CD14-positive monocyte (primary cell): Measurements from ENCODE around the gene PIP5K1C. TPM values are rescaled to one million over a fixed set of nuclear protein-coding genes. Genes with fewer than 3 reads are reported as not detected.

Experiments used
- DNase-seq, 3 donors: peaks; one replicate each; pipeline ENCODE4 v3.0.0-alpha.2; 2011 to 2022
- H2AFZ ChIP-seq: 2 replicates; pipeline ENCODE4 v1.6.0; 2012; ENCODE audit warnings: mild to moderate bottlenecking, low read depth, low read length, inconsistent platforms; ENCODE audit not compliant: insufficient read depth, poor library complexity, severe bottlenecking
- H3K27ac ChIP-seq, 2 donors: 1 replicate in 1 of 2; 2 replicates in 1 of 2; pipeline ENCODE4 v1.5.1; 2012 to 2013; ENCODE audit warnings: low read length in 2 of 2, control low read depth in 1 of 2, inconsistent platforms in 1 of 2, low read depth in 1 of 2, mild to moderate bottlenecking in 1 of 2
- H3K27me3 ChIP-seq, 2 donors: one replicate each; pipeline versions ENCODE4 v1.6.0 to v1.6.1; 2011 to 2013; ENCODE audit warnings: low read length in 2 of 2; ENCODE audit not compliant: control insufficient read depth in 2 of 2, insufficient read depth in 2 of 2
- H3K36me3 ChIP-seq, 2 donors: replicated peaks in 1 of 2; 1 replicate in 1 of 2; 2 replicates in 1 of 2; pipeline versions ENCODE4 v1.5.1 to v1.6.1; 2012 to 2013; ENCODE audit warnings: low read length in 2 of 2, control low read depth in 1 of 2, inconsistent platforms in 1 of 2, mild to moderate bottlenecking in 1 of 2; ENCODE audit not compliant: insufficient read depth in 2 of 2, control insufficient read depth in 1 of 2
- H3K4me1 ChIP-seq, 2 donors: 1 replicate in 1 of 2; 2 replicates in 1 of 2; pipeline versions ENCODE4 v1.5.1 to v1.6.1; 2012 to 2013; ENCODE audit warnings: low read length in 2 of 2, control low read depth in 1 of 2, inconsistent platforms in 1 of 2, mild to moderate bottlenecking in 1 of 2, moderate library complexity in 1 of 2; ENCODE audit not compliant: insufficient read depth in 2 of 2, control insufficient read depth in 1 of 2
- H3K4me2 ChIP-seq: replicated peaks from 2 replicates; pipeline ENCODE3; 2012; ENCODE audit warnings: low read length, moderate library complexity, mild to moderate bottlenecking; ENCODE audit not compliant: poor library complexity, severe bottlenecking; ENCODE audit errors: extremely low read depth
- H3K4me3 ChIP-seq, 3 experiments: fragments of 200-600 bp in 1 of 3; sonication (generic) in 1 of 3; replicated peaks in 1 of 3; 1 replicate in 2 of 3; 2 replicates in 1 of 3; pipeline ENCODE4 v1.5.1; 2011 to 2013; ENCODE audit warnings: low read length in 3 of 3, mild to moderate bottlenecking in 3 of 3, control low read depth in 2 of 3, low read depth in 2 of 3, inconsistent platforms in 1 of 3, moderate library complexity in 1 of 3
- H3K79me2 ChIP-seq: 2 replicates; pipeline ENCODE4 v1.6.0; 2012; ENCODE audit warnings: mild to moderate bottlenecking, control low read depth, inconsistent platforms, low read length, moderate library complexity; ENCODE audit not compliant: insufficient read depth
- H3K9ac ChIP-seq: 2 replicates; pipeline ENCODE4 v1.6.0; 2017; ENCODE audit warnings: low read length, mild to moderate bottlenecking; ENCODE audit not compliant: insufficient read depth, poor library complexity, severe bottlenecking
- H3K9me3 ChIP-seq, 2 donors: replicated peaks in 1 of 2; 1 replicate in 1 of 2; 2 replicates in 1 of 2; pipeline versions ENCODE4 v1.5.1 to v1.6.1; 2012 to 2013; ENCODE audit warnings: low read length in 2 of 2, control low read depth in 1 of 2; ENCODE audit not compliant: control insufficient read depth in 1 of 2, insufficient read depth in 1 of 2
- H4K20me1 ChIP-seq: 2 replicates; pipeline ENCODE4 v1.6.0; 2012; ENCODE audit warnings: mild to moderate bottlenecking, low read length, control low read depth, moderate library complexity; ENCODE audit not compliant: insufficient read depth
- H3K27ac Mint-ChIP-seq, 7 donors: one replicate each; pipeline ENCODE4 v1.8.0; 2020; ENCODE audit warnings: mild to moderate bottlenecking in 7 of 7, mixed read lengths in 7 of 7, moderate library complexity in 6 of 7, inconsistent platforms in 2 of 7
- H3K27me3 Mint-ChIP-seq, 3 donors: one replicate each; pipeline ENCODE4 v1.8.0; 2021 to 2022; ENCODE audit warnings: low read depth in 3 of 3, mild to moderate bottlenecking in 3 of 3, mixed read lengths in 3 of 3, moderate library complexity in 3 of 3, inconsistent platforms in 1 of 3
- H3K36me3 Mint-ChIP-seq, 2 donors: one replicate each; pipeline ENCODE4 v1.8.0; 2020; ENCODE audit warnings: mixed read lengths in 2 of 2, inconsistent platforms in 1 of 2, mild to moderate bottlenecking in 1 of 2
- H3K4me1 Mint-ChIP-seq: one replicate; pipeline ENCODE4 v1.8.0; 2020; ENCODE audit warnings: mild to moderate bottlenecking, mixed read lengths
- H3K4me3 Mint-ChIP-seq, 2 donors: one replicate each; pipeline ENCODE4 v1.8.0; 2020; ENCODE audit warnings: mild to moderate bottlenecking in 2 of 2, mixed read lengths in 2 of 2, moderate library complexity in 1 of 2
- H3K9me3 Mint-ChIP-seq, 7 donors: one replicate each; pipeline ENCODE4 v1.8.0; 2020 to 2022; ENCODE audit warnings: mixed read lengths in 7 of 7, mild to moderate bottlenecking in 6 of 7, moderate library complexity in 6 of 7, inconsistent platforms in 2 of 7
- CTCF ChIP-seq: fragments of 200-600 bp; IDR thresholded peaks from one replicate; pipeline ENCODE4 v1.8.0; 2022; ENCODE audit warnings: antibody characterized with exemption, mild to moderate bottlenecking
- WGBS: methylation state at CpG from one replicate; pipeline ENCODE4 v1.1.5; 2013; ENCODE audit warnings: missing lambda C conversion rate; ENCODE audit not compliant: insufficient coverage; 5-methylcytosine and 5-hydroxymethylcytosine counted together
- intact Hi-C, 2 donors: fragments of 100-400 bp; cut with micrococcal nuclease; formaldehyde crosslinking; loops; one replicate each; pipeline versions ENCODE4 v1.15.0 to v1.15.1; 2023
- polyA plus RNA-seq, 3 donors: library from polyadenylated mRNA; depleted of rRNA in 1 of 3; unstranded in 2 of 3; stranded (reverse) in 1 of 3; fragments of 300-500 nt in 2 of 3; fragments of >200 nt in 1 of 3; fragmentation: Illumina TruSeq in 2 of 3; gene quantifications; 1 replicate in 2 of 3; 2 replicates in 1 of 3; pipeline ENCODE4 v1.2.3, GENCODE V29; 2012 to 2021

Gene PIP5K1C
- polyA plus RNA-seq, 3 donors = 6.5 to 19.5 (median 10.1) TPM

- H3K9me3 ChIP-seq = no peaks in the 10 kb centered on the region
- peaks cover under 1% of the 10 kb centered on the region for H3K79me2 ChIP-seq
- H3K4me3 ChIP-seq = no peak overlapping the region
- peaks cover 0 to 2% of the 10 kb centered on the region in 2 donors for H3K27me3 ChIP-seq
- no peak overlapping the region for H3K9ac ChIP-seq
- peaks cover 42 to 62% of the 10 kb centered on the region in 2 donors for H3K36me3 ChIP-seq
- H3K27ac Mint-ChIP-seq = peak overlapping the region in 1 of 7 donors; percentile 35
- peaks cover 4 to 7% of the 10 kb centered on the region in 2 donors for H3K4me1 ChIP-seq
- peak overlapping the region in 1 of 2 donors; percentile 31 for H3K27ac ChIP-seq
- H3K9me3 Mint-ChIP-seq = peaks cover 0 to 3% (median 0%) of the 10 kb centered on the region in 7 donors
- H3K36me3 Mint-ChIP-seq = peaks cover 50 to 73% of the 10 kb centered on the region in 2 donors
- intact Hi-C loops = loop anchor here (2.0 to 5.0 kb wide), 3 partner anchors 41 to 157 kb away; partner anchors contain the start of gene TJP3 (in 2 of the 2)
- no peak overlapping the region for H2AFZ ChIP-seq
- no peak overlapping the region for H3K4me3 Mint-ChIP-seq
- WGBS = 54% methylated on average over 36 of the region's 40 CpGs
- TF ChIP-seq CTCF = peak; percentile 96
- H3K4me2 ChIP-seq = no peak overlapping the region
- peak; percentile 29 to 58 (median 39) for DNase-seq
- H3K27me3 Mint-ChIP-seq = peaks cover 3 to 8% (median 4%) of the 10 kb centered on the region in 3 donors
- peaks cover 6% of the 10 kb centered on the region for H3K4me1 Mint-ChIP-seq
- H4K20me1 ChIP-seq = peaks cover 85% of the 10 kb centered on the region
Measured at GRCh38 chr19:3665681-3666544, 34.4 kb downstream of the PIP5K1C start.

- no peak overlapping the region for H3K4me2 ChIP-seq
- H4K20me1 ChIP-seq = peaks cover 76% of the 10 kb centered on the region
- no peak overlapping the region for H3K4me3 ChIP-seq
- Mint-ChIP-seq H3K4me3 (no peak overlapping the region), H3K9me3 (peaks cover 0 to 3% (median 0%) of the 10 kb centered on the region in 7 donors), H3K27ac (no peak overlapping the region), H3K27me3 (peaks cover 0 to 2% (median 0%) of the 10 kb centered on the region in 3 donors), H3K4me1 (peaks cover under 1% of the 10 kb centered on the region), H3K36me3 (peaks cover 53 to 79% of the 10 kb centered on the region in 2 donors)
- peak overlapping the region in 1 of 2 donors; percentile 31 for H3K27ac ChIP-seq
- no peak for DNase-seq
- no peak for TF ChIP-seq CTCF
- intact Hi-C loops = loop anchor here (2.0 to 5.0 kb wide), 3 partner anchors 42 to 158 kb away; partner anchors contain the start of gene TJP3 (in 2 of the 2)
- H3K4me1 ChIP-seq = no peaks in the 10 kb centered on the region
- H2AFZ ChIP-seq = no peak overlapping the region
- H3K27me3 ChIP-seq = no peaks in the 10 kb centered on the region
- no peaks in the 10 kb centered on the region for H3K9me3 ChIP-seq
- WGBS = 98% methylated on average over 14 of the region's 19 CpGs
- H3K9ac ChIP-seq = no peak overlapping the region
- no peaks in the 10 kb centered on the region for H3K79me2 ChIP-seq
- H3K36me3 ChIP-seq = peaks cover 50 to 71% of the 10 kb centered on the region in 2 donors
Measured at GRCh38 chr19:3664879-3665642, 35.2 kb downstream of the PIP5K1C start.
